Fibroblast of lung (primary cell): ENCODE measurements around the gene VSTM2B.

Source experiments
- EZH2 ChIP-seq: IDR thresholded peaks from 2 replicates; pipeline ENCODE4 v1.5.1; 2012; ENCODE audit warnings: low read length, control low read depth, mild to moderate bottlenecking; ENCODE audit errors: missing control alignments
- TF ChIP-seq, protein P1 (sequence below), 2 donors: IDR thresholded peaks in 1 of 2; conservative IDR thresholded peaks in 1 of 2; 1 replicate in 1 of 2; 2 replicates in 1 of 2; pipeline ENCODE4 v1.5.1; 2011 to 2012; ENCODE audit warnings: low read length in 2 of 2, control low read depth in 1 of 2, inconsistent platforms in 1 of 2, low read depth in 1 of 2, mild to moderate bottlenecking in 1 of 2

DNA sequence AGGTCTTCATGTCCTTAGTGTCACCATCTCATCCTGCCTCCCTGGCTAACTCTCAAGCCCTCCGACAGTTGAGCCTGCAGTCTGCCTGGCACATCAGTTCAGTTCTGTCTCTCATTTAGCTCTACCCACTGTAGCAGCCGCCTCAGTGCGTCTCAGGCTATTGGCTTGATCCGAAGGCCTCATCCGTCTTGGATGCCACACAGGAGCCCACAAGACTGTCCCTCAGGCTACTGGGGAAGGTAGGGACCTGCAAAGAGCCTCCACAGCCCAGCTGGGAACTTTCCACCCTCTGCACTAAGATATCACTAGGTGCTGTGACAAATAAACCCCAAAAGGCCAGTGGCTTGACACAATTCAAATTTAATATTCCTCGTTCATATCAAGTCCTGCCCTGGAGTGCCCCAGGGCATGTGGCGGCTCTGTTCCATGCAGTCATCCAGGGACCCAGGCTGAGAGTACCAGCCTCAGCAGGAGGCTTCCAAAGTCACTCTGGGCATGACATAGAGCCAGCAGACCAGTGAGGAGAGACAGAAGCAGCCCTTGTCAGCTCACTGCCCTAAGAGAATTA lies 5.7 kb downstream of the VSTM2B start:
- no peak for TF ChIP-seq EZH2
- TF ChIP-seq, protein P1, sequence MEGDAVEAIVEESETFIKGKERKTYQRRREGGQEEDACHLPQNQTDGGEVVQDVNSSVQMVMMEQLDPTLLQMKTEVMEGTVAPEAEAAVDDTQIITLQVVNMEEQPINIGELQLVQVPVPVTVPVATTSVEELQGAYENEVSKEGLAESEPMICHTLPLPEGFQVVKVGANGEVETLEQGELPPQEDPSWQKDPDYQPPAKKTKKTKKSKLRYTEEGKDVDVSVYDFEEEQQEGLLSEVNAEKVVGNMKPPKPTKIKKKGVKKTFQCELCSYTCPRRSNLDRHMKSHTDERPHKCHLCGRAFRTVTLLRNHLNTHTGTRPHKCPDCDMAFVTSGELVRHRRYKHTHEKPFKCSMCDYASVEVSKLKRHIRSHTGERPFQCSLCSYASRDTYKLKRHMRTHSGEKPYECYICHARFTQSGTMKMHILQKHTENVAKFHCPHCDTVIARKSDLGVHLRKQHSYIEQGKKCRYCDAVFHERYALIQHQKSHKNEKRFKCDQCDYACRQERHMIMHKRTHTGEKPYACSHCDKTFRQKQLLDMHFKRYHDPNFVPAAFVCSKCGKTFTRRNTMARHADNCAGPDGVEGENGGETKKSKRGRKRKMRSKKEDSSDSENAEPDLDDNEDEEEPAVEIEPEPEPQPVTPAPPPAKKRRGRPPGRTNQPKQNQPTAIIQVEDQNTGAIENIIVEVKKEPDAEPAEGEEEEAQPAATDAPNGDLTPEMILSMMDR (conservative IDR thresholded peaks at IDR 0.05 in 1 of 2, IDR thresholded peaks at IDR 0.05 in 1 of 2; ENCODE audit: low read depth in 1 of 2, low read length in 2 of 2) = no peak
